Esophagus muscularis mucosa (tissue), 4 donors: ENCODE data around the gene ACSF3. TPM values are rescaled to one million over a fixed set of nuclear protein-coding genes. Genes with fewer than 3 reads are reported as not detected.
"Not testable (repeated sequence)": the region's sequence is repeated elsewhere in the genome, so short reads cannot be mapped to it uniquely, and the experiment has no call there.

Experiments used
- DNase-seq: peaks from one replicate; pipeline ENCODE4 v3.0.0-alpha.2; 2017; ENCODE audit errors: extremely low spot score
- H3K27ac ChIP-seq, 4 donors: fragments of 200-600 bp; sonication (generic); replicated peaks in 1 of 4; 1 replicate in 3 of 4; 2 replicates in 1 of 4; pipeline ENCODE4 v1.5.1; 2016 to 2019; ENCODE audit warnings: mild to moderate bottlenecking in 1 of 4
- H3K27me3 ChIP-seq, 4 donors: fragments of 200-600 bp; sonication (generic); one replicate each; pipeline versions ENCODE4 v1.5.1 to v1.6.0; 2016 to 2019
- H3K36me3 ChIP-seq, 4 donors: fragments of 200-600 bp; sonication (generic); one replicate each; pipeline ENCODE4 v1.5.1; 2016 to 2019
- H3K4me1 ChIP-seq, 4 donors: fragments of 200-600 bp; sonication (generic); one replicate each; pipeline ENCODE4 v1.5.1; 2016 to 2019
- H3K4me3 ChIP-seq, 4 donors: fragments of 200-600 bp; sonication (generic); 1 replicate in 2 of 4; 2 replicates in 2 of 4; pipeline ENCODE4 v1.5.1; 2016 to 2019; ENCODE audit warnings: mild to moderate bottlenecking in 4 of 4, moderate library complexity in 1 of 4
- H3K9me3 ChIP-seq, 4 donors: fragments of 200-600 bp; sonication (generic); 1 replicate in 3 of 4; 2 replicates in 1 of 4; pipeline ENCODE4 v1.5.1; 2016 to 2019
- EP300 ChIP-seq: sonication (generic); formaldehyde crosslinking; IDR thresholded peaks from one replicate; pipeline ENCODE4 v1.6.1; 2017; ENCODE audit warnings: antibody characterized with exemption
- POLR2A ChIP-seq: fragments of 450-650 bp; IDR thresholded peaks from one replicate; pipeline ENCODE4 v1.6.1; 2017; ENCODE audit warnings: antibody characterized with exemption, moderate library complexity, mild to moderate bottlenecking, low read depth
- POLR2AphosphoS5 ChIP-seq, 2 donors: sonication (generic); formaldehyde crosslinking; IDR thresholded peaks; one replicate each; pipeline ENCODE4 v1.6.1; 2017; ENCODE audit warnings: antibody characterized with exemption in 2 of 2
- WGBS: methylation state at CpG from one replicate; pipeline ENCODE4 v1.1.5; 2018; 5-methylcytosine and 5-hydroxymethylcytosine counted together
- intact Hi-C: fragments of 100-400 bp; cut with DNase I; formaldehyde crosslinking; loops from one replicate; pipeline ENCODE4 v1.15.1; 2023
- total RNA-seq, 4 donors: library from RNA; depleted of rRNA; stranded (reverse); fragments of >200 nt; gene quantifications; one replicate each; pipeline versions ENCODE4 v1.1.0 to v1.2.1, GENCODE V29; 2016
- TF ChIP-seq, protein P1 (sequence below), 3 experiments: fragments of 200-600 bp in 2 of 3; fragments of 450-650 bp in 1 of 3; sonication (generic) in 2 of 3; IDR thresholded peaks; one replicate each; pipeline ENCODE4 v1.5.1; 2017 to 2019; ENCODE audit warnings: antibody characterized with exemption in 3 of 3, mild to moderate bottlenecking in 2 of 3, moderate library complexity in 1 of 3

Gene ACSF3
- total RNA-seq, 4 donors from 2014 or later, result 23.5 to 29.8 (median 27.2) TPM

DNA sequence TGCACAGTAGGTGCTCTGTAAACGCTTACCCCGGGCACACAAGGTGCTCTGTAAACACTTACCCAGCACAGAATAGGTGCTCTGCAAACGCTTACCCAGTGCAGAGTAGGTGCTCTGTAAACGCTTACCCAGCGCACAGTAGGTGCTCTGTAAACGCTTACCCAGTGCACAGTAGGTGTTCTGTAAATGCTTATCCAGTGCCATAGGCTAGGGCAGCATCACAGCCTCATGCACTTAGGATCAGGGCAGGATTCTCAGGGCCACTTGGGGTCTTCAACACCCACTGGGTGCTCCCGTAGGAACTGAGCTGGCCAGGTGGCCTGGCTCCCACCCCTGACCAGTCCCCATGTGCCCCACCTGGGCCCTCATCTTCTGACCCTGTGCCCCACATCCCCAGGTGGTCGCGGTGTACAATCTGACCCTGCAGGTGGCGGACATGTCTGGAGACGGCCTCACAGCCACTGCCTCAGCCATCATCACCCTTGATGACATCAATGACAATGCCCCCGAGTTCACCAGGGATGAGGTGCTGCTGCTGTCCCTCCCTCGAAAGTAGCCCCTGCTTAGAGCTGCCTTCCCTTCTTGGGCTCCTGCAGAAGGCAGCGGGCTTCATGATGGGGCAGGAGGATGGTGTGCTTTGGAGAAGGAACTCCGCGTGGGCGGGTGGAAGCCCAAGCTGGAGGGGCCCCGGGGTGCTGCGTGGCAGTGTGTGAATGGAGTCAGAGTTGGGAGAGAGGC, 93.5 kb downstream of the ACSF3 start:
- Histone ChIP-seq H3K4me3 (no peak overlapping the region), H3K36me3 (no peaks in the 10 kb centered on the region), H3K9me3 (no peaks in the 10 kb centered on the region), H3K27ac (no peak overlapping the region), H3K27me3 (peaks cover 0 to 31% (median 0%) of the 10 kb centered on the region in 4 donors), H3K4me1 (peaks cover 8 to 11% (median 11%) of the 10 kb centered on the region in 4 donors)
- intact Hi-C loops, result no loop called here
- no peak for TF ChIP-seq POLR2AphosphoS5 (IDR thresholded peaks at IDR 0.05)
- TF ChIP-seq, protein P1, sequence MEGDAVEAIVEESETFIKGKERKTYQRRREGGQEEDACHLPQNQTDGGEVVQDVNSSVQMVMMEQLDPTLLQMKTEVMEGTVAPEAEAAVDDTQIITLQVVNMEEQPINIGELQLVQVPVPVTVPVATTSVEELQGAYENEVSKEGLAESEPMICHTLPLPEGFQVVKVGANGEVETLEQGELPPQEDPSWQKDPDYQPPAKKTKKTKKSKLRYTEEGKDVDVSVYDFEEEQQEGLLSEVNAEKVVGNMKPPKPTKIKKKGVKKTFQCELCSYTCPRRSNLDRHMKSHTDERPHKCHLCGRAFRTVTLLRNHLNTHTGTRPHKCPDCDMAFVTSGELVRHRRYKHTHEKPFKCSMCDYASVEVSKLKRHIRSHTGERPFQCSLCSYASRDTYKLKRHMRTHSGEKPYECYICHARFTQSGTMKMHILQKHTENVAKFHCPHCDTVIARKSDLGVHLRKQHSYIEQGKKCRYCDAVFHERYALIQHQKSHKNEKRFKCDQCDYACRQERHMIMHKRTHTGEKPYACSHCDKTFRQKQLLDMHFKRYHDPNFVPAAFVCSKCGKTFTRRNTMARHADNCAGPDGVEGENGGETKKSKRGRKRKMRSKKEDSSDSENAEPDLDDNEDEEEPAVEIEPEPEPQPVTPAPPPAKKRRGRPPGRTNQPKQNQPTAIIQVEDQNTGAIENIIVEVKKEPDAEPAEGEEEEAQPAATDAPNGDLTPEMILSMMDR (IDR thresholded peaks at IDR 0.05), result no peak
- 68% methylated on average over 17 of the region's 19 CpGs for WGBS
- DNase-seq, result no peak

DNA sequence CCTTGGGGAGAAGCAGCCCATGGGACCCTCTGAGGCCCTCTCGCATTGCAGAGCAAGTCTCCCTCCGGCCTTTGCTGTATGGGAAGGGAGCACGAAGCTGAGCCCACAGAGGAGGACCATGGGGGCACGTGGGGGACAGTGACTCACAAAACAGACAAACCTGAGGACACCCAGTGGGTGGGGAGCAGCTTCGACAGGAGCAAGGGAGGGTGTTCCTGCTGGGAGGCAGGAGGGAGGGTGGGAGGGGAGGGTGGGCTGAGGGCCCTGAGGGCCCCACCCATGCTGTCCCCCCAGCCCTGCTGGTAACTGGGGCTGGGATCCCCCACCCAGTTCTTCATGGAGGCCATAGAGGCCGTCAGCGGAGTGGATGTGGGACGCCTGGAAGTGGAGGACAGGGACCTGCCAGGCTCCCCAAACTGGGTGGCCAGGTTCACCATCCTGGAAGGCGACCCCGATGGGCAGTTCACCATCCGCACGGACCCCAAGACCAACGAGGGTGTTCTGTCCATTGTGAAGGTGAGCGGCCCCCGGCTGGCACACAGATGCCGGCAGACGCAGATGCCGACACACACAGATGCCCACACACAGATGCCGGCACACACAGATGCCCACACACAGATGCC, 94.2 kb downstream of the ACSF3 start:
- intact Hi-C loops, result no loop called here
- 68% methylated on average over 19 of the region's 19 CpGs for WGBS
- Histone ChIP-seq H3K9me3 (no peaks in the 10 kb centered on the region), H3K4me3 (no peak overlapping the region), H3K27me3 (peaks cover 0 to 25% (median 0%) of the 10 kb centered on the region in 4 donors), H3K27ac (no peak overlapping the region), H3K4me1 (peaks cover 8 to 18% (median 17%) of the 10 kb centered on the region in 4 donors), H3K36me3 (no peaks in the 10 kb centered on the region)
- TF ChIP-seq POLR2A, result no peak
- TF ChIP-seq, protein P1 (IDR thresholded peaks at IDR 0.05), result no peak
- DNase-seq, result no peak

DNA sequence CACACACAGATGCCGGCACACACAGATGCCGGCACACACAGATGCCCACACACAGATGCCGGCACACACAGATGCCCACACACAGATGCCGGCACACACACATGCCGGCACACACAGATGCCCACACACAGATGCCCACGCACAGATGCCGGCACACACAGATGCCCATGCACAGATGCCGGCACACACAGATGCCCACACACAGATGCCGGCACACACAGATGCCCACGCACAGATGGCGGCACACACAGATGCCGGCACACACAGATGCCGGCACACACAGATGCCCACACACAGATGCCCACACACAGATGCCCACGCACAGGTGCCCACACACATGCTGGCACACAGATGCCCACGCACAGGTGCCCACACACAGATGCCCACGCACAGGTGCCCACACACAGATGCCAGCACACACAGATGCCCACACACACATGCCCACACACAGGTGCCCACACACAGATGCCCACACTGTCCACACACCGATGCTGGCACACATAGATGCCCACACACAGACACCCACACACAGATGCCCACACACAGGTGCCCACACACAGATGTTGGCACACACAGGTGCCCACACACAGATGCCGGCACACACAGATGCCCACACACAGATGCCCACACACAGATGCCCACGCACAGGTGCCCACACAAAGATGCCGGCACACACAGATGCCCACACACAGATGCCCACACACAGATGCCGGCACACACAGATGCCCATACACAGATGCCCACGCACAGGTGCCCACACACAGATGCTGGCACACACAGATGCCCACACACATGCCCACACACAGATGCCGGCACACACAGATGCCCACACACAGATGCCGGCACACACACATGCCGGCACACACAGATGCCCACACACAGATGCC, 95.1 kb downstream of the ACSF3 start:
- Histone ChIP-seq H3K27me3 (peaks cover 0 to 17% (median 0%) of the 10 kb centered on the region in 4 donors), H3K4me1 (peaks cover 8 to 24% (median 23%) of the 10 kb centered on the region in 4 donors)
- H3K9me3 ChIP-seq, H3K27ac ChIP-seq, H3K36me3 ChIP-seq, DNase-seq, H3K4me3 ChIP-seq, intact Hi-C loops: not testable (repeated sequence)
- 83% methylated on average over 17 of the region's 25 CpGs for WGBS

- DNase-seq, result no peak
These were observed 95.8 kb downstream of the ACSF3 start for GRCh38 chr16:89189358-89190025.

More at GRCh38 chr16:89189358-89190025, 95.8 kb downstream of the ACSF3 start:
- 72% methylated on average over 11 of the region's 14 CpGs for WGBS
- Histone ChIP-seq H3K27ac (no peak overlapping the region), H3K4me3 (no peak overlapping the region), H3K9me3 (no peaks in the 10 kb centered on the region), H3K4me1 (peaks cover 8 to 24% (median 23%) of the 10 kb centered on the region in 4 donors), H3K36me3 (no peaks in the 10 kb centered on the region), H3K27me3 (peaks cover 0 to 12% (median 0%) of the 10 kb centered on the region in 4 donors)
- intact Hi-C loops, result no loop called here
- TF ChIP-seq POLR2AphosphoS5 (IDR thresholded peaks at IDR 0.05) (no peak), EP300 (no peak), POLR2A (no peak)
- TF ChIP-seq, protein P1 (IDR thresholded peaks at IDR 0.05), result no peak
